ENCODE measurements around the gene RAP1GAP.

DNA sequence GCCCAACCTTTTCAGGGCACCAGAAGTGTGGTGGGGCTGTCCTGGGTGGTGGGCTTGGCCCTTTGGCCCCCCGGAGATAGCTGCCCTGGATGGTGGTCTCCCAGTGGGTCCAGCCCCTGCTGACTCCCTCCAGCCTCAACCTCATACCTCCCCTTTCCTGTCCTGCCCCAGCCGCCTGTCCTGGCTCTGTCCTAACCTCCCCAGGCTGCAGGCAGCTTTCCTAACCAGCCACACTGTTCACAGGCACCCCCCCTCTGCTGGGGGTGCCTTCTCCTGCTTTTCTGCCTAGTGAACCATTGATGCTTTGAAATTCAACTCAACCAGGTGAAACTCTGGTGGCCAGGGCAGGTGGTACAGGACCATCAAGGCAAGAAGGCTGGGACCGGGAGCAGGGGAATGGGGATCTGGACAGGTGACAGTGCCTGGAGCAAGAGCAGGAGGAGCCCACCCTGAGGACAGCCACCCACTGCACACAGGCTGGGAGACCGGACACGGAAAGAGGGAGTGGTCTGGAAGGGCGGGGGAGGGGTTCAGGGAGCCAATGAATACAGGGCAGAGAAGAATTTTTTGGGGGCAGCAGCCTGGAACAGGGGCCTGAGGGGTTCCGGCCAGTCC is 35.9 kb downstream of the RAP1GAP start:
- TF ChIP-seq NFYB (IDR thresholded peaks at IDR 0.05; ENCODE audit: extremely low read depth, insufficient read length), result no peak
- TF ChIP-seq, protein P1, sequence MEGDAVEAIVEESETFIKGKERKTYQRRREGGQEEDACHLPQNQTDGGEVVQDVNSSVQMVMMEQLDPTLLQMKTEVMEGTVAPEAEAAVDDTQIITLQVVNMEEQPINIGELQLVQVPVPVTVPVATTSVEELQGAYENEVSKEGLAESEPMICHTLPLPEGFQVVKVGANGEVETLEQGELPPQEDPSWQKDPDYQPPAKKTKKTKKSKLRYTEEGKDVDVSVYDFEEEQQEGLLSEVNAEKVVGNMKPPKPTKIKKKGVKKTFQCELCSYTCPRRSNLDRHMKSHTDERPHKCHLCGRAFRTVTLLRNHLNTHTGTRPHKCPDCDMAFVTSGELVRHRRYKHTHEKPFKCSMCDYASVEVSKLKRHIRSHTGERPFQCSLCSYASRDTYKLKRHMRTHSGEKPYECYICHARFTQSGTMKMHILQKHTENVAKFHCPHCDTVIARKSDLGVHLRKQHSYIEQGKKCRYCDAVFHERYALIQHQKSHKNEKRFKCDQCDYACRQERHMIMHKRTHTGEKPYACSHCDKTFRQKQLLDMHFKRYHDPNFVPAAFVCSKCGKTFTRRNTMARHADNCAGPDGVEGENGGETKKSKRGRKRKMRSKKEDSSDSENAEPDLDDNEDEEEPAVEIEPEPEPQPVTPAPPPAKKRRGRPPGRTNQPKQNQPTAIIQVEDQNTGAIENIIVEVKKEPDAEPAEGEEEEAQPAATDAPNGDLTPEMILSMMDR (IDR thresholded peaks at IDR 0.05 in 2 of 3, conservative IDR thresholded peaks at IDR 0.05 in 1 of 3; ENCODE audit: insufficient read depth in 2 of 3, low read depth in 1 of 3, low read length in 3 of 3), result 0 out of 6 replicates have a peak, but pooled peaks of 2 of the 3 experiments have one; percentile 3 to 13
- no peak for TF ChIP-seq ZBTB33 (CRISPR knock-in tag; IDR thresholded peaks at IDR 0.05)
- TF ChIP-seq CHD4 (IDR thresholded peaks at IDR 0.05; ENCODE audit: insufficient read depth, insufficient replicate concordance, low read depth, low read length, poor library complexity, severe bottlenecking), result no peak
- TF ChIP-seq GTF2A2 (tag; IDR thresholded peaks at IDR 0.05), result no peak
- no peak for TF ChIP-seq RAD21 (CRISPR knock-in tag; conservative IDR thresholded peaks at IDR 0.05 in 1 of 2, IDR thresholded peaks at IDR 0.05 in 1 of 2)
- no peak for TF ChIP-seq JUND (IDR thresholded peaks at IDR 0.05; ENCODE audit: borderline replicate concordance, low read depth, low read length)
- TF ChIP-seq JUND (tag; IDR thresholded peaks at IDR 0.05; ENCODE audit: borderline replicate concordance, low read depth, low read length), result no peak
- TF ChIP-seq FOSL1 (tag; conservative IDR thresholded peaks at IDR 0.05), result no peak
- no peak for TF ChIP-seq MYC (IDR thresholded peaks at IDR 0.05; ENCODE audit: low read depth, low read length)
- no peak for TF ChIP-seq MYC (CRISPR knock-in tag; IDR thresholded peaks at IDR 0.05; ENCODE audit: borderline replicate concordance, low read depth)
- no peak for TF ChIP-seq GTF2B (IDR thresholded peaks at IDR 0.05; ENCODE audit: extremely low read depth, insufficient read length)

Data from K562 (cell line).